Nephron (organoid): ENCODE measurements around the gene RNF151.

Experiments
- H3K27ac Mint-ChIP-seq, 3 experiments: 2 replicates each; pipeline ENCODE4 v1.8.0; 2020; ENCODE audit warnings: mixed read lengths in 3 of 3, mild to moderate bottlenecking in 2 of 3, moderate library complexity in 1 of 3
- H3K27me3 Mint-ChIP-seq: 2 replicates; pipeline ENCODE4 v1.8.0; 2021; ENCODE audit warnings: low read depth, mild to moderate bottlenecking, moderate library complexity, mixed read lengths
- H3K36me3 Mint-ChIP-seq: 2 replicates; pipeline ENCODE4 v1.8.0; 2020; ENCODE audit warnings: low read depth, mixed read lengths
- H3K4me1 Mint-ChIP-seq: 2 replicates; pipeline ENCODE4 v1.8.0; 2020; ENCODE audit warnings: mixed read lengths
- H3K4me3 Mint-ChIP-seq, 3 experiments: 2 replicates each; pipeline ENCODE4 v1.8.0; 2020; ENCODE audit warnings: mild to moderate bottlenecking in 3 of 3, mixed read lengths in 3 of 3, moderate library complexity in 2 of 3
- H3K9me3 Mint-ChIP-seq: 2 replicates; pipeline ENCODE4 v1.8.0; 2020; ENCODE audit warnings: mixed read lengths
- TF ChIP-seq, protein P1 (sequence below), 3 experiments: fragments of 200-600 bp; sonication (generic); IDR thresholded peaks; one replicate each; pipeline ENCODE4 v1.5.0; 2021; ENCODE audit warnings: antibody characterized with exemption in 3 of 3; ENCODE audit not compliant: unreplicated experiment in 3 of 3

The RNF151 gene

GRCh38 chr16:1976951-1977874, 10.6 kb downstream of the RNF151 start:
- TF ChIP-seq, protein P1, sequence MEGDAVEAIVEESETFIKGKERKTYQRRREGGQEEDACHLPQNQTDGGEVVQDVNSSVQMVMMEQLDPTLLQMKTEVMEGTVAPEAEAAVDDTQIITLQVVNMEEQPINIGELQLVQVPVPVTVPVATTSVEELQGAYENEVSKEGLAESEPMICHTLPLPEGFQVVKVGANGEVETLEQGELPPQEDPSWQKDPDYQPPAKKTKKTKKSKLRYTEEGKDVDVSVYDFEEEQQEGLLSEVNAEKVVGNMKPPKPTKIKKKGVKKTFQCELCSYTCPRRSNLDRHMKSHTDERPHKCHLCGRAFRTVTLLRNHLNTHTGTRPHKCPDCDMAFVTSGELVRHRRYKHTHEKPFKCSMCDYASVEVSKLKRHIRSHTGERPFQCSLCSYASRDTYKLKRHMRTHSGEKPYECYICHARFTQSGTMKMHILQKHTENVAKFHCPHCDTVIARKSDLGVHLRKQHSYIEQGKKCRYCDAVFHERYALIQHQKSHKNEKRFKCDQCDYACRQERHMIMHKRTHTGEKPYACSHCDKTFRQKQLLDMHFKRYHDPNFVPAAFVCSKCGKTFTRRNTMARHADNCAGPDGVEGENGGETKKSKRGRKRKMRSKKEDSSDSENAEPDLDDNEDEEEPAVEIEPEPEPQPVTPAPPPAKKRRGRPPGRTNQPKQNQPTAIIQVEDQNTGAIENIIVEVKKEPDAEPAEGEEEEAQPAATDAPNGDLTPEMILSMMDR (IDR thresholded peaks at IDR 0.05; ENCODE audit: unreplicated experiment in 3 of 3): no peak
- Mint-ChIP-seq H3K36me3 (peaks cover 3% of the 10 kb centered on the region), H3K4me3 (no peak overlapping the region), H3K4me1 (peaks cover 14% of the 10 kb centered on the region), H3K9me3 (no peaks in the 10 kb centered on the region), H3K27ac (no peak overlapping the region), H3K27me3 (peaks cover 39% of the 10 kb centered on the region)

DNA sequence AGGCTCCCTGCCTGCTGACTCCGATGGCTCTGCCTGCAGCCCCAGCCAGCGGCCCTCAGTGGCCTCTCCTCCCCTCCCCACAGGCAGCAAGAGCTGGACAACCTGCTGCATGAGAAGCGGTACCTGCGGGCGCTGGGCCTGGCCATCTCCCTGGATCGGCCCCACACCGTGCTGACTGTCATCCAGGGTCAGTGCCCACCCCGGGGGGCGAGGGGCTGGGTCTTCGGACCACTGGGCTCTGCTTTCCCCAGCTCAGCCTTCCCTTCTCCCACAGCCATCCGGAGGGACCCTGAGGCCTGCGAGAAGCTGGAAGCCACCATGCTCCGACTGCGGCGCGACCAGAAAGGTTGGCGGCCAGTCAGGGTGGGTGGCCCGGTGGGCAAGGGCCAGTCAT, 11.2 kb downstream of the RNF151 start:
- H3K9me3 Mint-ChIP-seq: no peaks in the 10 kb centered on the region
- H3K36me3 Mint-ChIP-seq: peaks cover 3% of the 10 kb centered on the region
- no peak overlapping the region for H3K27ac Mint-ChIP-seq
- TF ChIP-seq, protein P1 (IDR thresholded peaks at IDR 0.05; ENCODE audit: unreplicated experiment in 3 of 3): no peak
- peaks cover 45% of the 10 kb centered on the region for H3K27me3 Mint-ChIP-seq
- no peak overlapping the region for H3K4me3 Mint-ChIP-seq
- peaks cover 16% of the 10 kb centered on the region for H3K4me1 Mint-ChIP-seq

- TF ChIP-seq, protein P1 (IDR thresholded peaks at IDR 0.05; ENCODE audit: unreplicated experiment in 3 of 3): no peak
These were observed 11.9 kb downstream of the RNF151 start for GRCh38 chr16:1978476-1979120.

DNA sequence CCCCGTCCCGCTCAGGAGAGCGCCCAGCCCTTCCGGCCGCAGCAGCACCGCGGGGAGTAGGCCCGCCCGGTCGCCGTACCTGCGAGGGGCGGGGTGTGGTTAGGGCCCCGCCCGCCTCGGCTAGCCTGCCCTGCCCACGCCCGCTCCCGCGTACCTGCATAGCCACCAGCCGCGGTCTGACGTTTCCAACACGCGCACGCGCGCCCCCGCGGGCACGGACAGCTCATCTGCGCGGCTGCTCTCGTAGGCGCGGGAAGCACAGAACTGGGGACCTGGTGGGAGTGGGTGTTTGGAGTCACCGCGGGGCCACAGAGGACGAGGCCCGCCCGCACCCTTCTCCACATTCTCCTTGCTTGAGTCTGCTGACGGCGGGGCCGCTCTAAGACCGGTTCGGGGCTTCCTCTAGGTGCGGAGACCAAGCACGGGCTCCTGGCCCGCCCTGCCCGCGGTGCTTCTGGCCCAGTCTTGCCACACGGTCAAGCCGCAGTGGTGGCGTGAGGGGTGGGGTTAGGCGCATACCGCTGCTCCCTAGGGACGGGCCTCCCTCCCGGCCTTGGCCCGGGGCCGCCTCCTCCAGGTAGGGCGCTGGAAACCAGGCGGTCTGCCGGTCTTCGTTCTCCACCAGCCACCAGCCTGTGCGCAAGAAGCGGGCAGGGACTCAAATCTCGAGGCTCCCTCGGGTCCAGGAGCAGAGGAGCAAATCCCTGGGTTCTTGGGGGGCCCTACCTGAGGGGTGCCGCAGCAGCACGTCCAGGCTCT, 12.8 kb downstream of the RNF151 start:
- Mint-ChIP-seq H3K4me1 (peaks cover 18% of the 10 kb centered on the region), H3K4me3 (no peak overlapping the region), H3K9me3 (no peaks in the 10 kb centered on the region), H3K27ac (no peak overlapping the region), H3K27me3 (peaks cover 51% of the 10 kb centered on the region), H3K36me3 (peaks cover 3% of the 10 kb centered on the region)
- TF ChIP-seq, protein P1 (IDR thresholded peaks at IDR 0.05; ENCODE audit: unreplicated experiment in 3 of 3): no peak

More at GRCh38 chr16:1978476-1979120, 11.9 kb downstream of the RNF151 start:
- Mint-ChIP-seq H3K9me3 (no peaks in the 10 kb centered on the region), H3K4me3 (no peak overlapping the region), H3K4me1 (peaks cover 18% of the 10 kb centered on the region), H3K27ac (no peak overlapping the region), H3K36me3 (peaks cover 3% of the 10 kb centered on the region), H3K27me3 (peaks cover 51% of the 10 kb centered on the region)

DNA sequence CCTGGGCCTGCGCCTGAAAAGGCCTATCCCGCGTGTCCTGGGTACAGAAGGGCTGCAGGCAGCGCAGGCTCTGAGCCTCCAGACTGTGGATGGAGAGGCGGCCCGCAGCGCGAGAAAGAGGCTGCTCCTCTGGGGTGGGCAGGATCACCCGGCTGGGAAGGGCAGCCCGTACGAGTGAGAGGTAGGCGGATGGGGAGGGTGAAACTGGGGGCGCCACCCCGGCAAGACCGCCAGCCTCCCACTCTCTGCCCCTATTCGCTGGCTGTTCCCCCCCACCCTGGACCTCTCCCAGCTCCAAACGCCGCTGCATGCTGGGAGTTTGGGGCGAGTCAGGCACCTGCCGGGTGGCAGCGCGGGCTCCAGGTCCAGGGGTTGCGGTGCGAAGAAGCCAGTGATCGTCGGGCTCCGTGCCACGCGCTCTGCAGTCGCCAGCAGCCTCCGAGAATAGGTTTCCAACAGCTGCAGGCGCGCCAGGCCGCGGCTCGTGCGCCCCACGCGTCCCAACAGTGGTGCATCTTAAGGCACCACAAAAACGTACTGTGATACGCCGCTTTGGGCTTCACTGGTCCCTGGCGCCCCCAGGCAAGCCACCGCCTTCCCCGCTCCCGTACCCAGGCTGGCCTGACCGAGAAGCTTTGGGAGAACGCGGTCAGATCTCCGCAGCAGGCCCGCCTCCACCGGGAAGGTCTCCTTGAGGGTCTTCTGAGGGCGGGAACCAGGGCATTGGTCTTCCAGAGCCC, 13.5 kb downstream of the RNF151 start:
- peak overlapping the region in 1 of 3 experiments; percentile 20 for H3K4me3 Mint-ChIP-seq
- no peaks in the 10 kb centered on the region for H3K9me3 Mint-ChIP-seq
- TF ChIP-seq, protein P1 (IDR thresholded peaks at IDR 0.05; ENCODE audit: unreplicated experiment in 3 of 3): no peak
- H3K27ac Mint-ChIP-seq: no peak overlapping the region
- H3K36me3 Mint-ChIP-seq: peaks cover 3% of the 10 kb centered on the region
- H3K4me1 Mint-ChIP-seq: peaks cover 25% of the 10 kb centered on the region
- peaks cover 51% of the 10 kb centered on the region for H3K27me3 Mint-ChIP-seq
